Aorta (tissue), 5 donors: ENCODE measurements around the gene TLE2. TPM values are rescaled to one million over a fixed set of nuclear protein-coding genes. Genes with fewer than 3 reads are reported as not detected.

Experiments used
- ATAC-seq: fragments of 200-7000 bp; cut with Tn5 transposase; one replicate; pipeline ENCODE4 v1.9.1; 2022; ENCODE audit warnings: moderate library complexity; ENCODE audit not compliant: low FRiP score
- DNase-seq, 2 donors: peaks; one replicate each; pipeline ENCODE4 v3.0.0-alpha.2; 2020
- H3K27ac ChIP-seq, 2 donors: one replicate each; pipeline ENCODE4 v1.5.1; 2013; ENCODE audit warnings: low read length in 2 of 2, mild to moderate bottlenecking in 2 of 2, moderate library complexity in 2 of 2, control low read depth in 1 of 2, inconsistent platforms in 1 of 2, low read depth in 1 of 2
- H3K27me3 ChIP-seq, 2 donors: one replicate each; pipeline ENCODE4 v1.6.1; 2013; ENCODE audit warnings: control low read depth in 1 of 2, low read length in 1 of 2, mild to moderate bottlenecking in 1 of 2, moderate library complexity in 1 of 2; ENCODE audit not compliant: insufficient read depth in 2 of 2, control insufficient read depth in 1 of 2
- H3K36me3 ChIP-seq, 2 donors: one replicate each; pipeline ENCODE4 v1.6.1; 2013; ENCODE audit warnings: control low read depth in 1 of 2, low read length in 1 of 2, mild to moderate bottlenecking in 1 of 2; ENCODE audit not compliant: insufficient read depth in 2 of 2, control insufficient read depth in 1 of 2
- H3K4me1 ChIP-seq, 2 donors: one replicate each; pipeline ENCODE4 v1.6.1; 2013; ENCODE audit warnings: low read length in 2 of 2, control low read depth in 1 of 2, mild to moderate bottlenecking in 1 of 2, moderate library complexity in 1 of 2; ENCODE audit not compliant: insufficient read depth in 2 of 2, control insufficient read depth in 1 of 2
- H3K4me3 ChIP-seq, 2 donors: one replicate each; pipeline ENCODE4 v1.5.1; 2013; ENCODE audit warnings: low read length in 2 of 2, control low read depth in 1 of 2, mild to moderate bottlenecking in 1 of 2
- H3K9me3 ChIP-seq: one replicate; pipeline ENCODE4 v1.6.1; 2013; ENCODE audit warnings: mild to moderate bottlenecking, low read length; ENCODE audit not compliant: control insufficient read depth
- WGBS, 2 donors: extraction: QIAGEN DNeasy Blood & Tissue Kit; methylation state at CpG; one replicate each; pipeline ENCODE4 v1.1.7; 2013; 5-methylcytosine and 5-hydroxymethylcytosine counted together
- intact Hi-C, 2 donors: fragments of 100-400 bp; cut with DNase I; formaldehyde crosslinking; loops; one replicate each; pipeline versions ENCODE4 v1.14.2 to v1.15.0; 2022
- polyA plus RNA-seq, 2 donors: library from polyadenylated mRNA; stranded (reverse); fragments of 200-250 nt; gene quantifications; one replicate each; pipeline ENCODE4 v1.2.3, GENCODE V29; 2013
- total RNA-seq, 2 donors: library from RNA; stranded (reverse); fragmentation: NEBNext Ultra II Directional; extraction: Animal tissue kit (Norgen Biotek cat#: 25700); gene quantifications; one replicate each; pipeline ENCODE4 v1.2.1, GENCODE V29; 2021
- donor health status: healthy with polysubstance abuse.
- donor health status: Bipolar disorder and iron deficiency.
- donor health status: DM: no; HTN: no; CAD: no.
- donor health status: DM: no; HTN: no; CAD: no.
- donor health status: DM: yes; HTN: yes; CAD: no.

TLE2 gene
- total and polyA plus RNA-seq, 4 donors: 32.7 to 127 (median 43.9) TPM

- WGBS, 2 donors: 96 to 100% methylated on average over 1 of the region's 1 CpG
- no peak for DNase-seq
- Histone ChIP-seq H3K9me3 (no peaks in the 10 kb centered on the region), H3K27ac (no peak overlapping the region), H3K36me3 (no peaks in the 10 kb centered on the region), H3K4me3 (no peak overlapping the region), H3K4me1 (no peaks in the 10 kb centered on the region), H3K27me3 (no peaks in the 10 kb centered on the region)
- intact Hi-C loops: no loop called here
- ATAC-seq: no peak
These were observed 2.3 kb downstream of the TLE2 start for GRCh38 chr19:3026768-3027167.

DNA sequence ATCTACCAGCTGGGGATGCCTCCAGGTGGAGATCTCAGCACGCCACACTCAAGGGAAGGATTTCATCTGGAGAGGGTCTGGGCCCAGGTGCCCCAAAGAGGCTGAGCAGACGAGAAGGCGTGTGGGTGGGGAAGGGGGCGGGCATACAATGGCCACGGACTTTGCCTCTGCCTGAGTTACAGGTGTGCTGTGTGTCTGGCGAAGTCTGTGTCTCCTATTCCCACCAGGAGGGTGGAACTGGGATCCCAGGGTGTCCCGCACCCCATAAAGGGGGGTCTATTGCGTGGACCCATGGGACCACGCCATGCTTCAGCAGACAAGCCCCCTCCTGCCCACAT lies 3.6 kb downstream of the TLE2 start:
- intact Hi-C loops: no loop called here
- no peaks in the 10 kb centered on the region for H3K36me3 ChIP-seq
- no peak for DNase-seq
- no peak for ATAC-seq
- no peaks in the 10 kb centered on the region for H3K27me3 ChIP-seq
- no peak overlapping the region for H3K27ac ChIP-seq
- 82 to 96% methylated on average over 9 of the region's 9 CpGs for WGBS, 2 donors
- no peak overlapping the region for H3K4me3 ChIP-seq
- no peaks in the 10 kb centered on the region for H3K9me3 ChIP-seq
- no peaks in the 10 kb centered on the region for H3K4me1 ChIP-seq

GRCh38 chr19:3024870-3025548 lies 4.1 kb downstream of the TLE2 start:
- Histone ChIP-seq H3K27me3 (no peaks in the 10 kb centered on the region), H3K9me3 (no peaks in the 10 kb centered on the region), H3K4me3 (no peak overlapping the region), H3K4me1 (no peaks in the 10 kb centered on the region), H3K36me3 (no peaks in the 10 kb centered on the region), H3K27ac (no peak overlapping the region)
- no peak for DNase-seq
- WGBS, 2 donors: 87 to 91% methylated on average over 30 of the region's 30 CpGs
- intact Hi-C loops: no loop called here
- ATAC-seq: no peak

- ATAC-seq: no peak
- intact Hi-C loops: no loop called here
- no peaks in the 10 kb centered on the region for H3K9me3 ChIP-seq
- no peak overlapping the region for H3K27ac ChIP-seq
- no peaks in the 10 kb centered on the region for H3K36me3 ChIP-seq
- no peak for DNase-seq
- no peaks in the 10 kb centered on the region for H3K27me3 ChIP-seq
- no peak overlapping the region for H3K4me3 ChIP-seq
- H3K4me1 ChIP-seq: no peaks in the 10 kb centered on the region
- WGBS, 2 donors: 81 to 86% methylated on average over 5 of the region's 5 CpGs
These were observed 4.6 kb downstream of the TLE2 start for GRCh38 chr19:3024509-3024869.

DNA sequence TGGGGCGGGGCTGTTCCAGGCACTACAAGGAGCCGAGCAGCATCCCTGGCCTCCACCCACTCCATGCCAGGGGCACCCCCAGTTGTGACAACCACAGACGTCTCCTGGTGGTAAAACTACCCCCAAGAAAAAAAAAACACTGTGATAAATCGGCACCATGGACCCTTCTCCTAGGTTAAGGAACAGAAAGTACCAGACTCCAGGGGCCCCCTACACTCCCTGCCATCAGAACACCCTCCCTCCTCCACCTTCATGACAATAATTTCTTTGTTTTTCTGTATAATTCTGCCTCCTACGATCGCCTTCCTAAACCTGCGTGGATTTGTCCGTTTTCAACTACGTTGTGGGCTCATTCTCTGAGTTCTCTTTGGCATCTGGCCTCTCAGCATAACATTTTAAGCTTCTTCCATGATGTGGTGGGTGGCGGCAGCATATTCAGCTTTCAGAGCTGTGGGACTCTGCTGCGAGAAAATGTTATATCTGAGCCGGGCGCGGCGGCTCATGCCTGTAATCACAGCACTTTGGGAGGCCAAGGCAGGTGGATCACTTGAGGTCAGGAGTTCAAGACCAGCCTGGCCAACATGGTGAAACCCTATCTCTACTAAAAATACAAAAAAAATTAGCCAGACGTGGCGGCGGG lies 8.6 kb downstream of the TLE2 start:
- H3K36me3 ChIP-seq: no peaks in the 10 kb centered on the region
- no peaks in the 10 kb centered on the region for H3K9me3 ChIP-seq
- H3K4me3 ChIP-seq: no peak overlapping the region
- WGBS, 2 donors: 82 to 85% methylated on average over 18 of the region's 18 CpGs
- ATAC-seq (no peak), DNase-seq (no peak)
- no peak overlapping the region for H3K27ac ChIP-seq
- no peaks in the 10 kb centered on the region for H3K27me3 ChIP-seq
- H3K4me1 ChIP-seq: no peaks in the 10 kb centered on the region
- intact Hi-C loops: no loop called here

GRCh38 chr19:3019211-3019854 lies 9.7 kb downstream of the TLE2 start:
- intact Hi-C loops: no loop called here
- no peaks in the 10 kb centered on the region for H3K36me3 ChIP-seq
- no peak overlapping the region for H3K4me3 ChIP-seq
- H3K27me3 ChIP-seq: no peaks in the 10 kb centered on the region
- ATAC-seq: peak; percentile 21
- 92 to 94% methylated on average over 24 to 28 of the region's 28 CpGs for WGBS, 2 donors
- no peak for DNase-seq
- H3K9me3 ChIP-seq: no peaks in the 10 kb centered on the region
- H3K27ac ChIP-seq: no peak overlapping the region
- no peaks in the 10 kb centered on the region for H3K4me1 ChIP-seq

DNA sequence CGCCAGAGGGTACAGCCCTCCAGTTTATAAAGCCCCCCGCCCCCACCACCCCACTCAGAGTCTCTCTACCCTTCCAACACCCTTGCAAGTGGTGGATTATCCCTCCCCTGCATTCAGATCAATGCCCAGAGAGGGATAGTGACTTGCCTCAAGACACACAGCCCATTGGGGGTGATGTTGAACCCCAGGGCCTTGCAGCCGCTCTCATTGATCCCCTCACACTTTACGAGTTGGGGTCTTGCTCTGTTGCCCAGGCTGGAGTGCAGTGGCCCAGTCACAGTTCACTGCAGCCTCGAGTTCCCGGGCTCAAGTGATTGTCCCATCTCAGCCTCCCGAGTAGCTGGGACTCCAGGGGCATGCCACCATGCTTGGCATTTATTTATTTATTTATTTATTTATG lies 11.2 kb downstream of the TLE2 start:
- H3K4me1 ChIP-seq: no peaks in the 10 kb centered on the region
- no peaks in the 10 kb centered on the region for H3K36me3 ChIP-seq
- DNase-seq: no peak
- intact Hi-C loops: no loop called here
- H3K9me3 ChIP-seq: no peaks in the 10 kb centered on the region
- ATAC-seq: no peak
- no peaks in the 10 kb centered on the region for H3K27me3 ChIP-seq
- WGBS, 2 donors: 96 to 97% methylated on average over 7 of the region's 7 CpGs
- H3K4me3 ChIP-seq: no peak overlapping the region
- no peak overlapping the region for H3K27ac ChIP-seq

DNA sequence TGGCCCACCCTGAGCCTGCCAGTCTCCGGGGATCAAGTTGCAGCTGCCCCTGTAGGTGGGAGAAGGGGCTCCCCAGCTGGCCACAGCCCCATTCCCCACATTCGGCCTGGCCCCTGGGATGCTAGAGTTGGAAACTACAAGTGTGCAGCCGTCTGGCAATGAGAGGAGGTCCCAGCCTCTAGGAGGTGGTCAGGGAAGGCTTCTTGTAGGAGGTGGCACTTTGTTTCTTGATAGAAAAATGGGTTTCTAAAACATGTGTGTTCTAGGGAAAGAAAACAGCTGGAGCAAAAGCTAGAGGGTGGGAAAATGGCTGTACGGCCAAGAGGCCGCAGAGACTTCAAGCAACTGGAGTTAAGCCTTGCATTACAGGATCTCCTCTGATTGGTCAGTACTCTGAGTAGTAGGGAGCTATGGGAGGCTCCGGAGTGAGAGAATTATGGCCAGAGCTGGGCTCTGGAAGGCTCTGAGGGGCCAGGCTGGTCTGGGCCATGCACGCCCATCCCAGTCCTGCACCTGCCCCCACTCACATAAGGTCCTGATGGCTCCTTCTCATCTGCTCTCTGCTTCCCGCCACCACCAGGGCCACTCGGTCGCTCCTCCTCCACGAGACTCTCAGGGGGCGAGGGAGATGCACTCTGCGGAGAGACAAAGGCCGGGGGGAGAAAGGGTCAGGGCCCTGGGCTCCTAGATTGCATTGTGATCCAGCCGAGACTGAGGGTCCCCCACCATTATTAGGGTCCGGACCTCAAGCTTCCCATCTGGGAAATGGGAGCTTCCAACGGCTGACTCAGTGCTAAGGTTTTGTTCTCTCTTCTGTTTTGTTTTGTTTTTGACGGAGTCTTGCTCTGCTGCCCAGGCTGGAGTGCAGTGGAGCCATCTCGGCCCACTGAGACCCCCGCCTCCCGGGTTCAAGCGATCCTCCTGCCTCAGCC lies 13.7 kb downstream of the TLE2 start:
- ATAC-seq (peak; percentile 26), DNase-seq (no peak)
- no peaks in the 10 kb centered on the region for H3K9me3 ChIP-seq
- WGBS, 2 donors: 93 to 94% methylated on average over 22 of the region's 22 CpGs
- H3K27ac ChIP-seq: no peak overlapping the region
- intact Hi-C loops: no loop called here
- H3K27me3 ChIP-seq: no peaks in the 10 kb centered on the region
- H3K36me3 ChIP-seq: no peaks in the 10 kb centered on the region
- H3K4me3 ChIP-seq: no peak overlapping the region
- H3K4me1 ChIP-seq: no peaks in the 10 kb centered on the region
